ENCODE results near the gene NWD2.
A peak's percentile ranks its signal among the peaks of the same experiment; 100 is the strongest.

The NWD2 gene

GRCh38 chr4:37446016-37446415 lies 201.5 kb downstream of the NWD2 start:
- TF ChIP-seq, protein P1, sequence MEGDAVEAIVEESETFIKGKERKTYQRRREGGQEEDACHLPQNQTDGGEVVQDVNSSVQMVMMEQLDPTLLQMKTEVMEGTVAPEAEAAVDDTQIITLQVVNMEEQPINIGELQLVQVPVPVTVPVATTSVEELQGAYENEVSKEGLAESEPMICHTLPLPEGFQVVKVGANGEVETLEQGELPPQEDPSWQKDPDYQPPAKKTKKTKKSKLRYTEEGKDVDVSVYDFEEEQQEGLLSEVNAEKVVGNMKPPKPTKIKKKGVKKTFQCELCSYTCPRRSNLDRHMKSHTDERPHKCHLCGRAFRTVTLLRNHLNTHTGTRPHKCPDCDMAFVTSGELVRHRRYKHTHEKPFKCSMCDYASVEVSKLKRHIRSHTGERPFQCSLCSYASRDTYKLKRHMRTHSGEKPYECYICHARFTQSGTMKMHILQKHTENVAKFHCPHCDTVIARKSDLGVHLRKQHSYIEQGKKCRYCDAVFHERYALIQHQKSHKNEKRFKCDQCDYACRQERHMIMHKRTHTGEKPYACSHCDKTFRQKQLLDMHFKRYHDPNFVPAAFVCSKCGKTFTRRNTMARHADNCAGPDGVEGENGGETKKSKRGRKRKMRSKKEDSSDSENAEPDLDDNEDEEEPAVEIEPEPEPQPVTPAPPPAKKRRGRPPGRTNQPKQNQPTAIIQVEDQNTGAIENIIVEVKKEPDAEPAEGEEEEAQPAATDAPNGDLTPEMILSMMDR (conservative IDR thresholded peaks at IDR 0.05; ENCODE audit: low read depth), result no peak
- DNase-seq (ENCODE audit: low spot score), result no peak
- ChIA-PET POLR2A (ENCODE audit: low non-redundant PET) (no interaction called here), CTCF (no interaction called here)
- no peak overlapping the region for H3K27ac ChIP-seq

DNA sequence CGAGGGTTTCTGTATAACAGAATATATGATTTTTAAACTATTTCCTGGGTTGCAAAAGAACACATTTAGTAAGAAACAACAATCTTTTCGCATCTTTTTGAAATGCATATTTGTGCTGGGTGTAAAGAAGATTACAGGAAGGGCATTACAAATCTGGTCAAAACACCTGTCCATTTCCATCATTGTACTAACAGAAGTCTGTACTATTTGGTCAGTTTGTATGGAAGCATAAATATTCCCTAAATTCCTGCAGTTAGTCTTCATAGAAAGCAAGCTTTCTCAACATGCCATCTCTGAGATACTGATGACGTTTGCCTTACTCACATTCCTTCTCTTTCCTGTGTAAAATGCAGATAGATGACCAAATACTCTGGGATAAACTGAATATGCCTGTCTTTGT lies 203.3 kb downstream of the NWD2 start:
- ChIA-PET POLR2A (ENCODE audit: low non-redundant PET) (no interaction called here), CTCF (no interaction called here)
- TF ChIP-seq, protein P1 (conservative IDR thresholded peaks at IDR 0.05; ENCODE audit: low read depth), result no peak
- no peak for DNase-seq (ENCODE audit: low spot score)
- H3K27ac ChIP-seq, result no peak overlapping the region

DNA sequence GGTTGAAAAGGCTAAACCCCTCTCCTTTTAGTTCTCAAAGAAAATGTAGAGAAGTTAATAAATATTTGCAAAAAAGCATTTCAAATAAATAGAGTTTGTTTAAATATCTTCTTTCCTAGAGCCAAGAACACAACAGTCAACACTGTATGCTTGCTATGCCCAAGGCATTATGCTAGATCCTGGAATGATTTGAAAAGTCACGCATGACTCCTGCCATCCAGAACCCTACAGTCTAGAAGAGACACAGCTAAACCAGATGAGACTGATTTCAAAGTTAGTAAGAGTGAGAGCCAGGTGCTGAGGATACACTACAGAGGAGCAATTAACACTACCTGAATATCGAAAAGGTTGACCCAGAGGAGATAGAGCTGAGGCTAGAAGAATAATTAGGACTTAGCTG lies 205.8 kb downstream of the NWD2 start:
- DNase-seq (ENCODE audit: low spot score), result no peak

GRCh38 chr4:37450911-37451310 lies 206.4 kb downstream of the NWD2 start:
- CTCF ChIA-PET, result interaction anchor here (0.6 kb wide), 1 partner anchor 56 kb away, joined by 3 read pairs; no protein-coding TSS in a partner anchor
- H3K27ac ChIP-seq, result no peak overlapping the region
- no peak for DNase-seq (ENCODE audit: low spot score)
- POLR2A ChIA-PET (ENCODE audit: low non-redundant PET), result no interaction called here
- TF ChIP-seq, protein P1 (conservative IDR thresholded peaks at IDR 0.05; ENCODE audit: low read depth), result no peak

More for the DNA sequence above, 205.8 kb downstream of the NWD2 start:
- H3K27ac ChIP-seq, result no peak overlapping the region
- ChIA-PET CTCF (no interaction called here), POLR2A (ENCODE audit: low non-redundant PET) (no interaction called here)
- TF ChIP-seq, protein P1 (conservative IDR thresholded peaks at IDR 0.05; ENCODE audit: low read depth), result no peak

GRCh38 chr4:37451656-37452055 lies 207.1 kb downstream of the NWD2 start:
- ChIA-PET CTCF (interaction anchor here (0.5 kb wide), 1 partner anchor 23 kb away, joined by 3 read pairs; no protein-coding TSS in a partner anchor), POLR2A (ENCODE audit: low non-redundant PET) (no interaction called here)
- no peak for DNase-seq (ENCODE audit: low spot score)
- no peak overlapping the region for H3K27ac ChIP-seq
- TF ChIP-seq, protein P1 (conservative IDR thresholded peaks at IDR 0.05; ENCODE audit: low read depth), result no peak

DNA sequence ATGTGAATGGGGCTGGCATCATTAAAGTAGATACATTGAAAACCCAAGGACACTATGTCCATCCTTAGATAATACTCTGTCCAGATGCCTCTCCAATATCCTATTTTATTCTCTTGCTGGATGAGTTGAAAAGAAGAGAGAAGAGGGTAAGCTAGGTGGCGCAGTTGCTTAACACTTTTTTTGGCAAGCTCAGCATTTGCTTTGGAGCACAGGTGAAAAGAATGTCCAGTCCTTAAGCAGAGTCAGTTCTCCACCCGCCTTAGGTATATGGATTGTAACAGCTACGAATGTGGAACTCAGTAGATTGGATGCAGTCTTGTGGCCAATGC lies 208.4 kb downstream of the NWD2 start:
- CTCF ChIA-PET, result interaction anchor here (0.5 to 1.6 kb wide), 17 partner anchors 9 to 754 kb away, joined by 3 to 7 read pairs (median 3); no protein-coding TSS in a partner anchor
- peak; percentile 67 for DNase-seq (ENCODE audit: low spot score)
- TF ChIP-seq, protein P1 (conservative IDR thresholded peaks at IDR 0.05; ENCODE audit: low read depth), result peak; percentile 69
- no peak overlapping the region for H3K27ac ChIP-seq
- POLR2A ChIA-PET (ENCODE audit: low non-redundant PET), result no interaction called here
